Measurements from ENCODE around the gene TLNRD1.

- TF ChIP-seq CTCF (IDR thresholded peaks at IDR 0.05) (no peak), POLR2A (IDR thresholded peaks at IDR 0.05) (no peak)
Observed at GRCh38 chr15:80957556-80957955, 43.2 kb upstream of the TLNRD1 start.
